ENCODE measurements around the gene ABCA8.

GRCh38 chr17:68835071-68835470, 120.1 kb downstream of the ABCA8 start:
- TF ChIP-seq CTCF (IDR thresholded peaks at IDR 0.05) (no peak), POLR2A (IDR thresholded peaks at IDR 0.05) (no peak)

Measured in heart left ventricle (tissue), 13 donors.